ENCODE results near the gene AFMID.

The AFMID gene

GRCh38 chr17:78224231-78225087 is 37.3 kb downstream of the AFMID start:
- no peak for DNase-seq

GRCh38 chr17:78225088-78225865 is 38.1 kb downstream of the AFMID start:
- no peak for DNase-seq

GRCh38 chr17:78226055-78226758 is 39.0 kb downstream of the AFMID start:
- DNase-seq: no peak

GRCh38 chr17:78226759-78227454 is 39.7 kb downstream of the AFMID start:
- DNase-seq: no peak

GRCh38 chr17:78227455-78227916 is 40.3 kb downstream of the AFMID start:
- no peak for DNase-seq

- DNase-seq: no peak
Measured at GRCh38 chr17:78228176-78228575, 41.0 kb downstream of the AFMID start.

- DNase-seq: no peak
Measured at GRCh38 chr17:78230252-78230962, 43.2 kb downstream of the AFMID start.

- DNase-seq: no peak
Measured at GRCh38 chr17:78230996-78231935, 44.1 kb downstream of the AFMID start, which contains the start of gene TMEM235. TSS of gene TMEM235 (plus strand) at chr17:78231631. CDS start at chr17:78232024, 393 bp downstream.

- DNase-seq: no peak
Measured at GRCh38 chr17:78231991-78232858, 45.1 kb downstream of the AFMID start.

GRCh38 chr17:78232859-78233173 is 45.7 kb downstream of the AFMID start:
- DNase-seq: no peak

- no peak for DNase-seq
Measured at GRCh38 chr17:78233678-78234077, 46.5 kb downstream of the AFMID start.

GRCh38 chr17:78234261-78234865 is 47.2 kb downstream of the AFMID start:
- peak; percentile 18 for DNase-seq

GRCh38 chr17:78235022-78235421 is 47.9 kb downstream of the AFMID start:
- peak; percentile 76 for DNase-seq

- no peak for DNase-seq
Measured at GRCh38 chr17:78235885-78236284, 48.7 kb downstream of the AFMID start.

- peak; percentile 34 for DNase-seq
Measured at GRCh38 chr17:78236362-78237127, 49.4 kb downstream of the AFMID start.

GRCh38 chr17:78237401-78238012 is 50.3 kb downstream of the AFMID start:
- DNase-seq: peak; percentile 83

- no peak for DNase-seq
Measured at GRCh38 chr17:78238823-78239488, 51.8 kb downstream of the AFMID start.
